Colonic mucosa (tissue), 4 donors: ENCODE results near the gene HNRNPH2. TPM values are rescaled to one million over a fixed set of nuclear protein-coding genes. Genes with fewer than 3 reads are reported as not detected.
A peak's percentile ranks its signal among the peaks of the same experiment; 100 is the strongest.

Experiments used
- DNase-seq: peaks from one replicate; pipeline ENCODE4 v3.0.0-alpha.2; 2020
- H3K27ac ChIP-seq: fragments of 200-600 bp; one replicate; pipeline ENCODE4 v1.8.0; 2021
- H3K27me3 ChIP-seq: fragments of 200-600 bp; one replicate; pipeline ENCODE4 v1.8.0; 2021
- H3K36me3 ChIP-seq: fragments of 200-600 bp; one replicate; pipeline ENCODE4 v1.8.0; 2021
- H3K4me1 ChIP-seq: fragments of 200-600 bp; one replicate; pipeline ENCODE4 v1.8.0; 2021; ENCODE audit warnings: mild to moderate bottlenecking
- H3K4me3 ChIP-seq: fragments of 200-600 bp; one replicate; pipeline ENCODE4 v1.8.0; 2021
- H3K9ac ChIP-seq, 2 donors: one replicate each; pipeline ENCODE4 v1.7.0; 2013; ENCODE audit warnings: control low read depth in 2 of 2, low read depth in 2 of 2, low read length in 2 of 2
- H3K9me3 ChIP-seq: fragments of 200-600 bp; one replicate; pipeline ENCODE4 v1.8.0; 2021
- intact Hi-C: fragments of 100-400 bp; cut with DNase I; formaldehyde crosslinking; loops from one replicate; pipeline ENCODE4 v1.14.1; 2022
- total RNA-seq, 2 donors: library from RNA; stranded (reverse); fragmentation: NEBNext Ultra II Directional in 1 of 2; extraction: Animal tissue kit (Norgen Biotek cat#: 25700) in 1 of 2; gene quantifications; one replicate each; pipeline ENCODE4 v1.2.1, GENCODE V29; 2021
- TF ChIP-seq, protein P1 (sequence below): fragments of 200-600 bp; IDR thresholded peaks from one replicate; pipeline ENCODE4 v1.8.0; 2022; ENCODE audit warnings: antibody characterized with exemption, mild to moderate bottlenecking
- donor health status: healthy.
- donor health status: DM: no; HTN: no; CAD: no.
- donor health status: DM: no; HTN: no; CAD: no.

Gene HNRNPH2
- total RNA-seq, 2 donors from 2014 or later = 61.7 to 72.1 TPM

DNA sequence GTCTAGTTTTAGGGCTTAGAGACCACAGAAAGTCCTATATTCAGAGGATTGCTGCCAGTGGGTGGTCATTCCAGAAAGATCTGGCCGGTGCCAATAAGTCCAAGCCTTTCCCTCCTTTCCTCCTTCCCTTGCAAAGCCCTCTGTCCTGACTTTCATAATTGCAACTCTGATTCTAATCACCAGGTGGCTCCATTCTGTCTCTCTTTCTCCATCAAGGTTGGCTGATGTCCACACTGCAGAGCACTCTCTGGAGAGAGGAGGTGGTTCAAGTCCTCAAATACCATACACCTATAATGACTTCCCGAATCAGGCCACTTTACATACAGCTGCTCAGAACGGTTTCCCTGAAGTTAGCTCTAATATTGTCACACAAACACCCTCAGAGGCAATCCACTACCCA, 54.9 kb downstream of the HNRNPH2 start:
- Histone ChIP-seq H3K9me3 (no peaks in the 10 kb centered on the region), H3K36me3 (no peaks in the 10 kb centered on the region), H3K9ac (no peak overlapping the region), H3K4me1 (no peaks in the 10 kb centered on the region), H3K4me3 (no peak overlapping the region), H3K27me3 (no peaks in the 10 kb centered on the region), H3K27ac (no peak overlapping the region)
- intact Hi-C loops = no loop called here
- TF ChIP-seq, protein P1, sequence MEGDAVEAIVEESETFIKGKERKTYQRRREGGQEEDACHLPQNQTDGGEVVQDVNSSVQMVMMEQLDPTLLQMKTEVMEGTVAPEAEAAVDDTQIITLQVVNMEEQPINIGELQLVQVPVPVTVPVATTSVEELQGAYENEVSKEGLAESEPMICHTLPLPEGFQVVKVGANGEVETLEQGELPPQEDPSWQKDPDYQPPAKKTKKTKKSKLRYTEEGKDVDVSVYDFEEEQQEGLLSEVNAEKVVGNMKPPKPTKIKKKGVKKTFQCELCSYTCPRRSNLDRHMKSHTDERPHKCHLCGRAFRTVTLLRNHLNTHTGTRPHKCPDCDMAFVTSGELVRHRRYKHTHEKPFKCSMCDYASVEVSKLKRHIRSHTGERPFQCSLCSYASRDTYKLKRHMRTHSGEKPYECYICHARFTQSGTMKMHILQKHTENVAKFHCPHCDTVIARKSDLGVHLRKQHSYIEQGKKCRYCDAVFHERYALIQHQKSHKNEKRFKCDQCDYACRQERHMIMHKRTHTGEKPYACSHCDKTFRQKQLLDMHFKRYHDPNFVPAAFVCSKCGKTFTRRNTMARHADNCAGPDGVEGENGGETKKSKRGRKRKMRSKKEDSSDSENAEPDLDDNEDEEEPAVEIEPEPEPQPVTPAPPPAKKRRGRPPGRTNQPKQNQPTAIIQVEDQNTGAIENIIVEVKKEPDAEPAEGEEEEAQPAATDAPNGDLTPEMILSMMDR = peak; percentile 20
- no peak for DNase-seq

Other genes with a start within 250 kb of the HNRNPH2 start
- 1 to 10 TPM in 1 of 2 donors, under 1 TPM in 1; 0.37 to 1.1 TPM for gene DRP2, start 188.4 kb upstream of the HNRNPH2 start, total RNA-seq
- not detected for gene TAF7L, start 116.9 kb upstream of the HNRNPH2 start, total RNA-seq
- 10 to 100 TPM in 1 of 2 donors, 1 to 10 TPM in 1; 9.4 to 22.9 TPM for gene TIMM8A, start 59.5 kb upstream of the HNRNPH2 start, total RNA-seq
- gene BTK, start 22.0 kb upstream of the HNRNPH2 start, total RNA-seq = 1 to 10 TPM; 1.9 to 3.0 TPM
- 100 to 1,000 TPM; 132 to 184 TPM for gene RPL36A, start 17.2 kb upstream of the HNRNPH2 start, total RNA-seq
- 10 to 100 TPM; 29.9 to 33.9 TPM for gene GLA, start 297 bp upstream of the HNRNPH2 start, total RNA-seq
- 1 to 10 TPM; 4.1 to 6.3 TPM for gene ARMCX4, start 77.2 kb downstream of the HNRNPH2 start, total RNA-seq
- gene ARMCX1, start 142.3 kb downstream of the HNRNPH2 start, total RNA-seq = 1 to 10 TPM; 6.8 to 8.7 TPM
- gene ARMCX6, start 209.8 kb downstream of the HNRNPH2 start, total RNA-seq = 10 to 100 TPM; 15.8 to 29.8 TPM
- gene ARMCX3, start 214.9 kb downstream of the HNRNPH2 start, total RNA-seq = 10 to 100 TPM; 29.4 to 42.5 TPM